CD4-positive, alpha-beta T cell treated with Interleukin-1 beta for 1 hour (primary cell): ENCODE measurements around the gene NDUFS8.

Experiments
- DNase-seq, 2 donors: peaks; one replicate each; pipeline ENCODE4 v3.0.0-alpha.2; 2020 to 2022

Gene NDUFS8

DNA sequence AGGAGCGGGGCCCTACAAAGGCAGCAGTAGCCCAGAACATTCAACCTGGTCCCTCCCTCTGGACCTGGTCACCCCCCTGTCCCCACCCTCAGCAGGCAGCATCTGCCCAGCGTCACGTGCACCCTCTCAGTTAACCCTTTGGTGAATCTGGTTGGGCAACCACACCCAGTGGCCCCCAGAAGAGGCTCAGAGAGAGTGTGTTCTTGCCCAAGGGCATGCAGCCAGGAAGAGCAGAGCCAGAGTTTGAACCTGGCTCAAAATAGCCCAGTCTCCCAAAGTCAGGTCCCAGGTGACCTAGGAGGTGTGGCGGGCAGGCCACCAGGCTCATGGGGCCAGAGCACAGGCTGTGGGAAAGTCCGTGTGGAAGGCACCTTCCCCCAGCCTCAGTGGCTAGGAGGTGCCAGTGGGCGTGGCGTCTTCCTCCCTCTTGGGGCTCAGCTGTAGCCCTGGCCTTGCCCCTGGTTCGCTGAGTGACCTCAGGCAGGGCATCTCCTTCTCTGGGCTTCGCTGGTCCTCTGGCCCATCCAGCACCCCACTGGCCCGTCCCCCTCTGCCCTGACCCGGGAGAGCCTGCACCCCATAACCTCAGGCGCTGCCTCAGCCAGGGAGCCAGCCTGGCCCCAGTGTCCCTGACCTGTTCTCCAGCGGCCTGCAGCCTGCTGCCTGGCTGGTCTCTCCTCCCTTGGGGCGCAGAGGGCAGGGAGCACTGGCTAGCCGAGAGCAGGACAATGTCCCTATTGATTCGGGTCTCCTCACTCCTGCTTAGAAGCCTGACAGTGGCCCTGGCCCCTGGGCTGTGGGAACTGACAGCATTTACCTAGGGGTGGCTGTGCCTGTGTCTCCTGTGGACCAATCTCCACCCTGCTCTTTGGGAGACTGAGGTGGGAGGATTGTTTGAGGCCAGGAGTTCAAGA is 13.3 kb upstream of the NDUFS8 start:
- no peak for DNase-seq

DNA sequence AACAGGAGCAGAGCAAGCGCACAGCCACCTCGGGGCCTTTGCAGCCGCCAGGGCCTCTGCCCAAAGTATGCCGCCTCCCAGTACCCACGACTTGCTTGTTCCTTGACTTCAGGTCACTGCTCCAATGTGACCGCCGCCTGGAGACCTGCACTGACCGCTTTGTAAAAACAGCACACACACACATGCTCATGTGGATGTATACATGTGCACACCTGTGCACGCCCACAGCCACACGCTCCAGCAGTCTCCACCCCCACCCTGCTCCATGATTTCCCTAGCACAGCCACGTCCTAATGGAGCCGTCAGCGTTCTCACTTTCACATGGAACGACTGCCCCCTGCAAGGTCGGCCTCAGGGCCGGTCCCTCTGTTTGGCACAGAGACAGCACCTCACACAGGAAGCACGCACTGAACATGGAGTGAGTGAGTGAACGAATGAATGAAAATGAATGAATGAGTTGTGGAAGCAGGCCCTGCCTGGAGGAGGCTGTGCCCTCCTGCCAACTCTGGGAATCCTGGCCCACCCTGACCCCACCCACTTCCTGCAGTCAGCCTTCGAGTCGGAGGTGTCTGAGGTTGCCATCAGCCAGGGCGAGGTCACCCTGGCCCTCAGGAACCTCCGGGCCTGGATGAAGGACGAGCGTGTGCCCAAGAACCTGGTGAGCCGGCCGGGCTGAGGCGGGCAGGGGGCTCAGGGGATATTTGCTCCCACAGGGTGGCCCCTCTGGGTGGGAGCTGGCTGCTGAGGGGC is 12.3 kb upstream of the NDUFS8 start:
- DNase-seq, result no peak

DNA sequence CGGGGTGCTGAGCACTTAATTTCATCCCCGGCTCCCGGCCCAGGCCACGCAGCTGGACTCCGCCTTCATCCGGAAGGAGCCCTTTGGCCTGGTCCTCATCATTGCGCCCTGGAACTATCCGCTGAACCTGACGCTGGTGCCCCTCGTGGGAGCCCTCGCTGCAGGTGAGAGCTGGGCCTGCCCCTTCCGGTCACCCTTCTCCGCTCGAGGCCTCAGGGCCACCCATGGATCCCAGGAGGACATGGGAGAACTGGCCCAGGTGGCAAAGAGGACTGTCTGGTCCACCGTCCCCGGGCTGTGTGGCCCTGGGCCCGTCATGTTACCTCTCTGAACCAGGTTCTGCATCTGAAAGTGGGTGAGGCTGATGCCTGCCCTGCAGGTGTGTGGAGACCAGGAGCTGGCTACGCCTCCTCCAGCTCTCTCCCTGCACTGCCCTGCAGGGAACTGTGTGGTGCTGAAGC is 11.7 kb upstream of the NDUFS8 start:
- DNase-seq, result no peak

DNA sequence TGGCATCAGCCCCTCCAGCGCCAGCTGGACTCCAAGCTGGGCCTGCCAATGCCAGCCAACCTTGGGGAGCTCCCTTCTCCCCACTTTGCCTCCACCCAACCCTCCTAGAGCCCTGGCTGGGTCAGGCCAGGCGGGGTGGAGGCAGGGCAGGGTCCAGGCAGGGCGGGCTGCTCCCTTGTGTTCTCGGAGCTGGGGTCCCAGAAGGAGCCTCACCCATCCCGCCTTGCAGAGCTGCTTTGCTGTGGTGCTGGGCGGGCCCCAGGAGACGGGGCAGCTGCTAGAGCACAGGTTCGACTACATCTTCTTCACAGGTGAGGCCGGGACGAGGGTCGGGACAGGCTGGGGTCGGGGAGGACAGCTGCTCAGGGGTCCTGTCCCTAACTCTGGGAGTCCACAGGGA is 11.0 kb upstream of the NDUFS8 start:
- no peak for DNase-seq

DNA sequence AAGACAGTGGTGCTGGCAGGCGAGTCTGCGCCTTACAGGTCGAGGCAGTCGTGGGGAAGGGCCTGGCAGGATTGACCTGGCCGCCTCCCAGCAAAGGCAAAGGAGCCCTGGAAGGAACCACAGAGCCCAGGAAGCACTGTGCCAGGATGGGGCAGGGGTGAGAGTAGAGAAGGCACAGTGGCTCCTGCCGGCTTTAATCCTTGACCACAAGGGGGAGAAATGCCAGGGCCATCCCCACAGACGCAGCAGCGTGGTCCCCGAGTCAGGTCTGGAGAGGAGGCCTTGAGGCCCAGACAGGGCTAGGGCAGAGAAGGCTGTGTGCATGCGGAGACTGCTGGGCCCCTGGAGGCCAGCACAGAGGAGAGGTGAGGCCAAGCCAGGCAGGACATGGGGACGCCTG is 9.9 kb upstream of the NDUFS8 start:
- DNase-seq, result no peak

DNA sequence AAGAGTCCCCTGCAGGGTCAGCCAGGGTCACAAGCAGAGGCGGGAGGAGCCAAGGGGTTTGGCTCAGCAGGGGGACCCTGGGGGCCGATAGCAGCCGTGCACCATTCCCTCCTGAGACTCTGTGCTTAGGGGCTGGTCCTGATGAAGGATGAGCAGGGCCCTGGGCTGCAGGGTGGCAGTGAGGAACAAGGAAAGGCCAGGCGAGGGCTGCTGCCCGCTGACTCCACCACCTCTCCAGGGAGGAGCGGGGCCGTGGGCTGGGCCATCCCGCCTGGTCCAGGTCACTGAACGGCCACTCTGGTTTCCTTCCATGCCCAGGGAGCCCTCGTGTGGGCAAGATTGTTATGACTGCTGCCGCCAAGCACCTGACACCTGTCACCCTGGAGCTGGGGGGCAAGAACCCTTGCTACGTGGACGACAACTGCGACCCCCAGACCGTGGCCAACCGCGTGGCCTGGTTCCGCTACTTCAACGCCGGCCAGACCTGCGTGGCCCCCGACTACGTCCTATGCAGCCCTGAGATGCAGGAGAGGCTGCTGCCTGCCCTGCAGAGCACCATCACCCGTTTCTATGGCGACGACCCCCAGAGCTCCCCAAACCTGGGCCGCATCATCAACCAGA is 9.2 kb upstream of the NDUFS8 start:
- DNase-seq, result no peak

DNA sequence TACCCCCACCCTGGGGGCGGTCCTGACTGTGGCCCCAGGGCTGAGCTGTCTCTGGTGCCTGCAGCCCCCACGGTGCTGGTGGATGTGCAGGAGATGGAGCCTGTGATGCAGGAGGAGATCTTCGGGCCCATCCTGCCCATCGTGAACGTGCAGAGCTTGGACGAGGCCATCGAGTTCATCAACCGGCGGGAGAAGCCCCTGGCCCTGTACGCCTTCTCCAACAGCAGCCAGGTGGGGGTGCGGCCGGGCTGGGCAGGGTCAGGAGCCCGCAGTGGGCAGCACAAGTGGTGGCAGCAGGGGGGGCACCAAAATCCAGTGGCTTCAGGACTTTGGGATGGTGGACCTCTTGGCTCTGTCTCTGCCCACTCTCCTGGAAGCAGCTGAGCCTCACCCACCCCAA is 8.0 kb upstream of the NDUFS8 start:
- DNase-seq, result no peak

DNA sequence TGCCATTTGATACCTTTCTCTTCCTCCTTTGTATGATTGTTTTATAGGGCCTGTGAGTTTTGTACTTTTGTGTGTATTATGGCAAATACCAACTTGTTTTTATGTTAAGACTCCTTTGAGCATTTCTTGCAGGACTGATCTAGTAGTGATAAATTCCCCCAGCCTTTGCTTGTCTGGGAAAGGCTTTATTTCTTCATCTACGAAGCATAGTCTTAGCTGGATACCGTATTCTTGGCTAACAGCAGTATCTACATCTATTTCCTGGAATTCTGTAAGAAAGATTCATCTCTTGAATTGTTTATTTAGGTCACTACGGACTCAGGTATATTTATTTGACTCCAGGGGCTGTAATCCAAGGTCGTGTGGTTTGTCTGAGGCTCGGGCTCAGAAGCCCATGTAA is 6.0 kb upstream of the NDUFS8 start:
- DNase-seq, result no peak

DNA sequence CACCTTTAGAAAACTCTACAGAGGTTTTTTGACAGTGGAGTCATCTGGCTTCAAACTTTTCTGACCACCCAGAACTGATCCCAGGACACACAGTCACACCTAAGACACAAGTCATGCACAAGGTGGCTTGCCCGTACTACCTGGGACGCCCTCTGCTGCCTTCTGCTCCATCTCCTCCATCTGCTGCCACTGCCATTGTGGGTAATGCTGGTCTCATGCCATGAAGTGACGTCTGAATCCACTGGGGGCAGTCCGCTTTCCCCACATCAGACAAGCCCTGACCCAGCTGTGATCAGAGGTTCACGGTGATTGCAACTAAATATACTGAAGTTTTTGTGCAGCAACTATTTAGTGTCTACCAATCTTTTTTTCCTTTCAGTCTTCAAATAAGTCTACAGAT is 5.4 kb upstream of the NDUFS8 start:
- no peak for DNase-seq

DNA sequence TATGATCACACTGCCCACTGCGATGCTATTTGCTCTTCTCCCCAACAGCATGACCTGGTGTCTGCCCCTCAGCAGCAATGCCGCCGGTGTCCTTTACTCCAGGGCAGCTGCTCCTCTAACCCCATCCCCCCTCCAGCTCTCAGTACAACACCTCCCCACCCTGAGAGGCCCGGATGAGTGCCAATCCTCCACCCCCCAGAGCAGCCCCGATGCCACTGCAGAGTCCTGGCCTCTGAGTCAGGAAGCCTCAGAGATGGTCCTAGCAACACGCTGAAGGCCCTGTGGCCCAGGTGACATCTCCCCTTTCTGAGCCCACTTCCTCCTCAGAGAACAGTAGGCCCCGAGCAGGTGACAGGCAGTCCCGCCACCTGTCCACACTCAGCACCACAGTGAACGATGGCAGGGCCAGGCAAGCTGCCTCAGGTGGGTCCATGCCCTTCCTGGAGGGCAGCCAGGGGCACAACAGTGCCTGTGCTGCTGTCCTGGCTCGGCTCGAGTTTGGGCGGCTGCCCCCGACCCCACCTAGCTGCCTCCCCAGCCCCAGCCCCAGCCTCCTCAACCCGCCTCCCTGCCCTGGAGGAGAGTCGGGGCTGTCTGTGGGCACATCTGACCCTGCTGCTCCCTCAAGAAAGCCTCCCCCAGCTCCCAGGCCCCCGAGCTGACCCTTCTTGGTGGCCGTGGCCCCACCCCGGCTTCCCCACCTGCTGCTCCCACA is 3.9 kb upstream of the NDUFS8 start:
- no peak for DNase-seq

DNA sequence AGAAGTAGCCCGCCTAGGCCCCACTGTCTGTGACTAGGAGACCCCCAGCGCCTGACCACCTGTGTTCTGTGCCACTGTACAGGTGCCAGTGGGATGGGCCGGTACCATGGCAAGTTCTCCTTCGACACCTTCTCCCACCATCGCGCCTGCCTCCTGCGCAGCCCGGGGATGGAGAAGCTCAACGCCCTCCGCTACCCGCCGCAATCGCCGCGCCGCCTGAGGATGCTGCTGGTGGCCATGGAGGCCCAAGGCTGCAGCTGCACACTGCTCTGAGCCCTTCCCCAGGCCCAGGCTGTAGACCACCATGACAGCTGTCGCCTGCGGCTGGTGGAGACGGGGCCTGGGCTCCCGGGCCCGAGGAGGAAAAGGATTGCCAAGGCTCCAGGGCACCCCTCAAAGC is 2.8 kb upstream of the NDUFS8 start:
- DNase-seq, result no peak

DNA sequence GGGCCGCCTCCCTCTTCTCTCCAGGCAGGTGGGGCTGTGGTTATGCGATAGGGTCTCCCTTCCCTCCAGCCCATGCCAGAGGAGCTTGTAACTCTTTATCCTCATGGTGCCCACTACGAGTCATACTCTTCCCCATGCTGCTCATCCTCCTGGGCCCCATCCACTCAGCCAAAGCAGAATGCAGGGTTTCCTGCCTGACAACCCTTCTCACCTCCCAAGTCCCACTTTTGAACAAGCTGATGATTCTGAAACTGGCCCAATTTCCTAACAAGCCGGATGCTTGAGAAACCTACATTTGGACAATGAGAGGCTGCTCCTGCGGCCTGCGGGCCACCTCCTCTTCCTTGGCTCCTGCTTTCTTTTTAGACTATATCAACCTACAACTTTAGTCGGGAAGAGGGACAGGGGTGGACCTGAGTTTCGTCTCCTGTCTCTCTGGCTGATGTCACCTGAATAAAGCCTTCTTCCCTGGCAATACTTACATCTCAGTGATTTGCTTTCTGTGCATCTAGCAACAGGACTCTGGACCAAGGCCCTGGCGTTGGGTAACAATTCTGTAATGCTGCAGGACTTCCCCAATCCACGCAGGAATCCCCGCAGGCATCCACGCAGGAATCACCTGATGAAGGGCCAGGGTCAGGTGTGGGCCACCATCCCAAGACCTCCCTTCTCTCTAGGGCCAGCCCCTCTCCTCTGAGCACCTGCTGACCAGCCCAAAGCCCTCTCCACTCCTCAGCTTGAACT is 1.5 kb upstream of the NDUFS8 start:
- no peak for DNase-seq

DNA sequence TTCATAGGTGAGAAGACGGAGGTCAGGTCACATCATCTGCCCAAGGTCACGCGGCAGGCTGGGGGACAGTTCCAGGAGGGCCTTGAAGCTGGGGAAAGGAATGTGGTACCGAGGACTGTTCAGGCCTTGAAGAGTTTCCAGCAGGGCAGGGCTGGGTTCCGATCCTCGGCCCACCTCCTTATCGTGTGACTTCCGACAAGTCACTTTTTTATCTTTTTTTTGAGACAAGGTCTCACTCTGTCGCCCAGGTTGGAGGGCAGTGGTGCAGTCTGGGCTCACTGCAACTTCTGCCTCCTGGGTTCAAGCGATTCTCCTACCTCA is 623 bp downstream of the NDUFS8 start:
- DNase-seq, result no peak

DNA sequence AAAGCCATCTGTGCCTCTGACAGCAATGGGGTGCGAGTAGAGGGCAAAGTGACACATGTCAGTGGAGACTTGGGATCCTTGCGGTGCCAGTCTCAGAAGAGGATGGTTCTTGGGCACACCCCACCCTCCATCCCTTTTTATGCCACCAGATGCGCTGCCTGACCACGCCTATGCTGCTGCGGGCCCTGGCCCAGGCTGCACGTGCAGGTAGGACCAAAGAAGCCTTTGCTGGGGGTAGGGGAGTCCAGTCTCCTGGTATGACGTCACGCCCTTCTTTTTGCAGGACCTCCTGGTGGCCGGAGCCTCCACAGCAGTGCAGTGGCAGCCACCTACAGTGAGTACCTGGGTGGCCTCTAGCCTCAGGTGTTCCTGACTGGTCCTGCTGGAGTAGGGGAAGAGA is 1.5 kb downstream of the NDUFS8 start:
- no peak for DNase-seq

DNA sequence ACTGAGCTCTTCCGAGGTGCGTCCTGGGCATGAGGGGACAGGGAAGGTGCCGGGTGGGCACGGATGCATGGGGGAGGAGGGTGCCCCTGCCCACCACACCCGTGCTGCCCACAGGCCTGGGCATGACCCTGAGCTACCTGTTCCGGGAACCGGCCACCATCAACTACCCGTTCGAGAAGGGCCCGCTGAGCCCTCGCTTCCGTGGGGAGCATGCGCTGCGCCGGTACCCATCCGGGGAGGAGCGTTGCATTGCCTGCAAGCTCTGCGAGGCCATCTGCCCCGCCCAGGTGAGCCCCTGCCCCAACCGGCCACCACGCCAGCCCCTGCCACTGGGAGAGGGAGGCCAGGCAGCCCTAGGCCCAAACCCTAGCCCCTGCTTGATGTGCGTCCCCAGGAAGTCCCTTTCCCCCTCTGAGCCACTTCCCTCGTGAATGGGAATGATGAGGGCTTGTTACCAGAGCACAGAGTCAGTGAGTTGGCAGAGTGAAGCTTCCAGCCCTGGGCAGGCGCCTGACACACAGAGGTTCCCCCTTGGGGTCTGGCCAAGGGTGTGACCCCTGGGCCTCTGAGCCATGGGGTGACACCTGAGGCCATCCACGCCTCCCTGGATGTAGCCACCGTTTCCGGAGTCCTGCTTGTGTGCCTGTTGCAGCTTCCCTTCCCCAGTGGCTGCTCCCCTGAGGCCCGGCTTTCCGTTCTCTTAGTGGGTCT is 2.7 kb downstream of the NDUFS8 start:
- DNase-seq, result no peak

DNA sequence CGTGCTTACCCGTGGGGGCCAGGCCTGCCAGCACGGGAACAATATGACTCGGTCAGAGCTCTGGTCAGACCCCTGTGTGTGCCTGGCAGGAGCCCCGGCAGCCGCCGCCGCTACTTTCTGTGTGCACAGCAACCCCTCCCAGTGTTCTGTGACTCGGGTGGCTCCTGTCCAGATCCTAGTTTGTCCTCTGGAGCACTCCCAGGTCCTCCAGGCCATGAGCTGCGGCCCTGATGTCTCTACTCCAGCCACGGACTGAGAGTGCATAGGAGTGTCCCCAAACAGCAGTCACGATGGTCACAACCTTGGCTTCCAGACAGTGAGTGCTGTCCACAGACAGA is 3.2 kb downstream of the NDUFS8 start:
- DNase-seq, result no peak

DNA sequence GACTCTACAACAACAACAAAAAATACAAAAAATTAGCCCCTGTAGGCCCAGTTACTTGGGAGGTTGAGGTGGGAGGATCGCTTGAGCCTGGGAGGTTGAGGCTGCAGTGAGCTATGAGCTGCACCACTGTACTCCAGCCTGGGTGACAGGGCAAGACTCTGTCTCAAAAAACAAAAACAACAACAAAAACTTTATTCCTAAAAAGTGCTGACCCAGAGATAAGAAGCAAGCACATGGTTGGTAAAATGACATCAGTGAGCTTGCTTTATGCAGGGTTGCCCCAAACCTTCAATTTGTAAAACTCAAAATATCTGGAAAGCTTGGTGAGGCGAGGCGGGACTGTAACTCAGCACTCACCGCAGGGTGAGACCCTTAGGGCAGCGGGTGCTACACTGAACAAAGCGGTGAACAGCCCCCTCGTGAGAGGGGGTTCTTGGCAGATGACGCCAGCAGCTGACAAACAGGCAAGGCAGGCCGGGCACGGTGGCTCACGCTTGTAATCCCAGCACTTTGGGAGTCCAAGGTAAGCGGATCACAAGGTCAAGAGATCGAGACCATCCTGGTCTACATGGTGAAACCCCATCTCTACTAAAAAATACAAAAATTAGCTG is 4.9 kb downstream of the NDUFS8 start:
- DNase-seq, result no peak

DNA sequence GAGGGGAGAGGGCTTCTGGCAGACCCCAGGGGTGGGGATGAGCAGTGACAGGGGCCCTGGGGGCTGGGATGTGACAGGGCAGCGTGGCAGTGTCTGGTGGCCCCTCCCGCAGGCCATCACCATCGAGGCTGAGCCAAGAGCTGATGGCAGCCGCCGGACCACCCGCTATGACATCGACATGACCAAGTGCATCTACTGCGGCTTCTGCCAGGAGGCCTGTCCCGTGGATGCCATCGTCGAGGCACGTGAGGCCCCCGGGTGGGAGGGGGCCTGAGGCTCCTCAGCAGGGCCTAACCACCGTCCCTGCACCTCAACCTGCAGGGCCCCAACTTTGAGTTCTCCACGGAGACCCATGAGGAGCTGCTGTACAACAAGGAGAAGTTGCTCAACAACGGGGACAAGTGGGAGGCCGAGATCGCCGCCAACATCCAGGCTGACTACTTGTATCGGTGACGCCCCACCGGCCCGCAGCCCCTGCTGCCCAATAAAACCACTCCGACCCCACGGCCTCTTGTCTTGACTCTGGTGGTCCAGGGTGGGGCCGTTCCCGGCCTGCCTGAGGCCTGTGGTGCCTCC is 5.7 kb downstream of the NDUFS8 start:
- peak in 1 of 2 donors; percentile 44 for DNase-seq

DNA sequence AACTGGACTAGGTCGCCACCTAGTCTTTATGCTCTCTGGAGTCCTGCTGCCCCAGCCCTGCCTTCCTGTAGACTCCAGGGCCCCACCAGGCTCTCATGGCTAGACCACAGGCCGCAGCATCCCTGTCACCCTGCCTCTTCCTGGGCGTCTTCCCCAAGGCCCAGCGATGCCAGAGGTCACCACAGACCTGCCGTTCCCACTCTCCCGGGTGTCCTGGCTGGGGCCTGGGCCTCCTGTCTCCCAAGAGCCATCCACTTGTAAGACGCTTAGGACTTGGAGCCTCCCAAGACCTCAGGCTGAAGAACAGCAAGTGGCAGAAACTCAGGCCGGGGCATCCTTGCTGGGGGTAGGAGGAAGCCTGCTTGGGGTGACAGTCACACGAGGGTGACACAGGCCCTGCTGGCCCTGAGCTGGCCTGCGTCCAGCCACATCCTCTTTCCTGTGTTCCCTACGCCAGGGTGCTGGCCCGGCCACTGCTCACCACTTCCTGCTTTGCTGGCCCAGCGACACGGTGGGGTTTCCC is 6.3 kb downstream of the NDUFS8 start:
- DNase-seq, result peak; percentile 34 to 80

DNA sequence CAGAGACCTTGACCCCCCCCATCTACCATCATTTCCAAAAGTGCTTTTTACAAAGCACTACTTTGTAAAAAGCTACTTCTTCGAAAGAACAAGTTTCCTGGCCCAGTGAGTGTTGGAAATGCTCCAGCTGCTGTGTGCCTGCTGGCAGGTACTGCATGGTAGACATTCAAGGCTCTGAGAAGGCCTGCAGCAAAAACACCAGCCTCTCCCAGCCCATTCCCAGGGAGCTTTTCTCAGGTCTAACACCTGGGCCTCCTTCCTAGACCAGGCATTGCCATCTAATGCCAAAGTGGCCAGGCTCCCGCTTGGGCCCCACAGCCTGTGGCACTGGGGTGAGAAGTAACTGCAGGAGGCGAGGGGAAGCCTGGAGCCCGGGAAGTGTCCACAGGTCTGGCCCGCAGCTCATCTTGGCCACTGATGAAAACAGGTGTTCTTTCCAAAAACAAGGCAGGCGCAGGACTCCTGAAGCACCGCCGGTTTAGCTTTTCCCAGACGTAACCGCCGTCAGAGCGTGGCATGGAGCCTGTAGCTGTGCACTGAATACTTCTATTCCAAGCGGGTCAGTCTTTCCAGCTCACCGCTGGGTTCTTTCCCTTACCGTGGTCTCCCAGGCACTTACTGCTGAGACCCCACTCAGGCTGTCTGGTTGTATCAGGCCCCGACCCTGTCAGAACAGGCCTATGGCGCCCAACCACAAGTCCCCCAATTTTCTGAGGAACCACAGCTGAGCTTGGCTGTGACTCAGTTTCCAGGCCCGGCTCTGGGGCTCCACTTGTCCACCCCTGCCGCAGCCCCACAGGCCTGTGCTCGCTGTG is 7.1 kb downstream of the NDUFS8 start:
- DNase-seq, result no peak
